Dermis blood vessel endothelial cell (primary cell): ENCODE measurements around the gene EIF1. TPM values are rescaled to one million over a fixed set of nuclear protein-coding genes. Genes with fewer than 3 reads are reported as not detected.
"Not testable (repeated sequence)": the region's sequence is repeated elsewhere in the genome, so short reads cannot be mapped to it uniquely, and the experiment has no call there.

Experiments
- DNase-seq: peaks from one replicate; pipeline ENCODE4 v3.0.0; 2010
- total RNA-seq: library from RNA; depleted of rRNA; stranded (reverse); fragments of >200 nt; gene quantifications from 2 replicates; pipeline ENCODE4 v1.2.3, GENCODE V29; 2014

EIF1 gene
- total RNA-seq, 1 donor from 2014 or later, result 93.3 TPM

GRCh38 chr17:41679740-41680425 is 8.8 kb upstream of the EIF1 start:
- DNase-seq, result no peak

- DNase-seq, result no peak
These were observed 8.2 kb upstream of the EIF1 start for GRCh38 chr17:41680426-41681040.

GRCh38 chr17:41681776-41682175 is 6.9 kb upstream of the EIF1 start:
- no peak for DNase-seq

GRCh38 chr17:41682631-41683030 is 6.1 kb upstream of the EIF1 start:
- DNase-seq, result no peak

- no peak for DNase-seq
These were observed 5.2 kb upstream of the EIF1 start for GRCh38 chr17:41683441-41684007.

GRCh38 chr17:41684035-41684434 is 4.7 kb upstream of the EIF1 start:
- no peak for DNase-seq

- DNase-seq, result not testable (repeated sequence)
These were observed 2.9 kb upstream of the EIF1 start for GRCh38 chr17:41685753-41686152.

- DNase-seq, result no peak
These were observed 2.4 kb upstream of the EIF1 start for GRCh38 chr17:41686281-41686680.

GRCh38 chr17:41687828-41688640 is 651 bp upstream of the EIF1 start:
- peak; percentile 76 for DNase-seq

- DNase-seq, result peak; percentile 78
These were observed 1.0 kb downstream of the EIF1 start for GRCh38 chr17:41689497-41690299.

GRCh38 chr17:41690497-41690896 is 1.8 kb downstream of the EIF1 start:
- no peak for DNase-seq

- DNase-seq, result no peak
These were observed 2.5 kb downstream of the EIF1 start for GRCh38 chr17:41691031-41691777.

- DNase-seq, result no peak
These were observed 4.2 kb downstream of the EIF1 start for GRCh38 chr17:41692722-41693521.

GRCh38 chr17:41695134-41695661 is 6.5 kb downstream of the EIF1 start:
- no peak for DNase-seq

- peak; percentile 83 for DNase-seq
These were observed 7.5 kb downstream of the EIF1 start for GRCh38 chr17:41695954-41696757.

GRCh38 chr17:41697122-41697962 is 8.7 kb downstream of the EIF1 start:
- DNase-seq, result no peak

- DNase-seq, result not testable (repeated sequence)
These were observed 12.2 kb downstream of the EIF1 start for GRCh38 chr17:41700843-41701242.

GRCh38 chr17:41702712-41703111 is 14.0 kb downstream of the EIF1 start:
- no peak for DNase-seq
